Measurements from ENCODE around the gene TMEM178B.

DNA sequence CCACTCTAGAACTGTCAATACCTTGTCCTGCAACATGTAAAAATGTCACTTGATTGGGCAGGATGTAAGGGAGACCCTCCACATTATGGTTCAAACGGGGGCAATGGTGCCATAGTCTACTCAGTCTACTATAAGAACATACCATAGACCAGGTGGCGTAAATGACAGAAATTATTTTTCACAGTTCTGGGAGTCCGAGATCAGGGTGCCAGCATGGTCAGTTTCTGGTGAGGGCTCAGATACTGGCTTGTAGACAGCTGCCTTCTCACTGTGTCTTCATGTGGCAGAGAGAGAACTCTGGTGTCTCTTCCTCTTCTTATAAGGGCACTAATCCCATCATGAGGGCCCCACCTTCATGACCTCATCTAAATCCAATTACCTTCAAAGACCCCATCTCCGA, 18.7 kb upstream of the TMEM178B start:
- TF ChIP-seq, protein P1, sequence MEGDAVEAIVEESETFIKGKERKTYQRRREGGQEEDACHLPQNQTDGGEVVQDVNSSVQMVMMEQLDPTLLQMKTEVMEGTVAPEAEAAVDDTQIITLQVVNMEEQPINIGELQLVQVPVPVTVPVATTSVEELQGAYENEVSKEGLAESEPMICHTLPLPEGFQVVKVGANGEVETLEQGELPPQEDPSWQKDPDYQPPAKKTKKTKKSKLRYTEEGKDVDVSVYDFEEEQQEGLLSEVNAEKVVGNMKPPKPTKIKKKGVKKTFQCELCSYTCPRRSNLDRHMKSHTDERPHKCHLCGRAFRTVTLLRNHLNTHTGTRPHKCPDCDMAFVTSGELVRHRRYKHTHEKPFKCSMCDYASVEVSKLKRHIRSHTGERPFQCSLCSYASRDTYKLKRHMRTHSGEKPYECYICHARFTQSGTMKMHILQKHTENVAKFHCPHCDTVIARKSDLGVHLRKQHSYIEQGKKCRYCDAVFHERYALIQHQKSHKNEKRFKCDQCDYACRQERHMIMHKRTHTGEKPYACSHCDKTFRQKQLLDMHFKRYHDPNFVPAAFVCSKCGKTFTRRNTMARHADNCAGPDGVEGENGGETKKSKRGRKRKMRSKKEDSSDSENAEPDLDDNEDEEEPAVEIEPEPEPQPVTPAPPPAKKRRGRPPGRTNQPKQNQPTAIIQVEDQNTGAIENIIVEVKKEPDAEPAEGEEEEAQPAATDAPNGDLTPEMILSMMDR (conservative IDR thresholded peaks at IDR 0.05): no peak
- no peak for TF ChIP-seq EZH2 (IDR thresholded peaks at IDR 0.05; ENCODE audit: low read depth)

Measured in PC-9 (cell line).